ENCODE results near the gene INF2.
"Not testable (repeated sequence)": the region's sequence is repeated elsewhere in the genome, so short reads cannot be mapped to it uniquely, and the experiment has no call there.

Gene INF2

GRCh38 chr14:104724407-104724980, 35.1 kb downstream of the INF2 start:
- DNase-seq, result peak; percentile 18

- DNase-seq, result no peak
Measured at GRCh38 chr14:104724981-104725771, 35.8 kb downstream of the INF2 start.

GRCh38 chr14:104725772-104726548, 36.5 kb downstream of the INF2 start:
- no peak for DNase-seq

- no peak for DNase-seq
Measured at GRCh38 chr14:104726600-104727451, 37.4 kb downstream of the INF2 start.

- no peak for DNase-seq
Measured at GRCh38 chr14:104728631-104729030, 39.2 kb downstream of the INF2 start.

- DNase-seq, result not testable (repeated sequence)
Measured at GRCh38 chr14:104729176-104729834, 39.9 kb downstream of the INF2 start.

GRCh38 chr14:104729835-104730181, 40.4 kb downstream of the INF2 start:
- DNase-seq, result no peak

- DNase-seq, result no peak
Measured at GRCh38 chr14:104730487-104730886, 41.1 kb downstream of the INF2 start.

GRCh38 chr14:104731320-104732294, 42.2 kb downstream of the INF2 start:
- no peak for DNase-seq

GRCh38 chr14:104732355-104732804, 43.0 kb downstream of the INF2 start:
- no peak for DNase-seq

GRCh38 chr14:104732931-104733681, 43.7 kb downstream of the INF2 start:
- DNase-seq, result no peak

GRCh38 chr14:104734051-104734587, 44.7 kb downstream of the INF2 start:
- DNase-seq, result no peak

- no peak for DNase-seq
Measured at GRCh38 chr14:104734601-104734990, 45.2 kb downstream of the INF2 start.

GRCh38 chr14:104734991-104735779, 45.8 kb downstream of the INF2 start:
- DNase-seq, result no peak

- DNase-seq, result no peak
Measured at GRCh38 chr14:104735830-104736642, 46.6 kb downstream of the INF2 start.

GRCh38 chr14:104738375-104739019, 49.1 kb downstream of the INF2 start:
- DNase-seq, result no peak

- DNase-seq, result no peak
Measured at GRCh38 chr14:104739026-104739425, 49.6 kb downstream of the INF2 start.

Data from CD4-positive, alpha-beta T cell treated with Interleukin-12 subunit alpha and Interleukin-12 subunit beta, for 1 hour (primary cell).